HCT116 (cell line): ENCODE results near the gene PMAIP1.

Experiments used
- ATF3 ChIP-seq: IDR thresholded peaks from 2 replicates; pipeline ENCODE4 v1.6.1; 2012
- CEBPB ChIP-seq: IDR thresholded peaks from 2 replicates; pipeline ENCODE4 v1.6.1; 2012; ENCODE audit warnings: low read depth
- CTCF ChIP-seq, 3 experiments: fragments of 200-600 bp in 1 of 3; sonication (generic) in 1 of 3; IDR thresholded peaks in 2 of 3; conservative IDR thresholded peaks in 1 of 3; 2 replicates each; pipeline ENCODE4 v1.5.1; 2012 to 2017; ENCODE audit warnings: low read depth in 2 of 3, low read length in 2 of 3, antibody characterized with exemption in 1 of 3, borderline replicate concordance in 1 of 3, control low read depth in 1 of 3, mild to moderate bottlenecking in 1 of 3, mixed read lengths in 1 of 3, mixed run types in 1 of 3, moderate library complexity in 1 of 3; ENCODE audit not compliant: insufficient read depth in 1 of 3
- EZH2 ChIP-seq: fragments of 200-600 bp; sonication (generic); IDR thresholded peaks from 2 replicates; pipeline ENCODE4 v1.6.1; 2017; ENCODE audit warnings: antibody characterized with exemption, mixed run types
- EZH2phosphoT487 ChIP-seq: fragments of 200-600 bp; IDR thresholded peaks from 2 replicates; pipeline ENCODE4 v1.6.1; 2018; ENCODE audit warnings: antibody characterized with exemption, borderline replicate concordance
- POLR2A ChIP-seq: IDR thresholded peaks from 2 replicates; pipeline ENCODE4 v1.7.0; 2011; ENCODE audit warnings: borderline replicate concordance; ENCODE audit not compliant: insufficient read depth, insufficient read length; ENCODE audit errors: extremely low read depth
- POLR2AphosphoS5 ChIP-seq: IDR thresholded peaks from 2 replicates; pipeline ENCODE4 v1.6.1; 2011; ENCODE audit warnings: mild to moderate bottlenecking, low read depth, low read length, moderate library complexity
- SIN3A ChIP-seq: IDR thresholded peaks from 2 replicates; pipeline ENCODE4 v1.6.1; 2012; ENCODE audit warnings: low read depth
- TCF7L2 ChIP-seq: IDR thresholded peaks from 2 replicates; pipeline ENCODE4 v1.7.0; 2011; ENCODE audit warnings: borderline replicate concordance, inconsistent platforms; ENCODE audit not compliant: insufficient read depth, insufficient read length; ENCODE audit errors: extremely low read depth
- YY1 ChIP-seq: IDR thresholded peaks from 2 replicates; pipeline ENCODE4 v1.6.1; 2011; ENCODE audit warnings: low read length, low read depth, moderate library complexity, mild to moderate bottlenecking; ENCODE audit not compliant: insufficient replicate concordance; ENCODE audit errors: extremely low read depth
- ZNF274 ChIP-seq: fragments of 200-500 bp; sonication (Bioruptor generic); IDR thresholded peaks from 2 replicates; pipeline ENCODE4 v1.6.1; 2014; ENCODE audit warnings: mild to moderate bottlenecking, low read depth, low read length, inconsistent platforms
- TF ChIP-seq, protein P1 (sequence below): IDR thresholded peaks from 2 replicates; pipeline ENCODE4 v1.6.1; 2012

DNA sequence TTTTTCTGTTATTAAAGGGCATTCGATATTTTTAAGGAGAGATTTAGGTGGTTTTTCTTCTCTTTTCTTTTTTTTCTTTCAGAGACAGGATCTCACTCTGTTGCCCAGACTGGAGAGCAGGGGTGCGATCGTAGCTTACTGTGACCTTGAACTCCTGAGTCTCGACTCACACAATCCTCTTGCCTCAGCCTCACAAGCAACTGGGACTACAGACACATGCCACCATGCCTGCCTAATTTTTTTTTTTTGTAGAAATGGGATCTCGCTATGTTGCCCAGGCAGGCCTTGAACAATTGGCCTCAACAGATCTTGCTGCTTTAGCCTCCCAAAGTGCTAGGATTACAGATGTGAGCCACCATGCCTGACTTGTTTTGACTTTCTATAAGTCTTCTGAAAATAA lies 26.3 kb downstream of the PMAIP1 start:
- no peak for TF ChIP-seq POLR2AphosphoS5
- TF ChIP-seq, protein P1, sequence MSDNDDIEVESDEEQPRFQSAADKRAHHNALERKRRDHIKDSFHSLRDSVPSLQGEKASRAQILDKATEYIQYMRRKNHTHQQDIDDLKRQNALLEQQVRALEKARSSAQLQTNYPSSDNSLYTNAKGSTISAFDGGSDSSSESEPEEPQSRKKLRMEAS, result no peak
- no peak for TF ChIP-seq CEBPB
- no peak for TF ChIP-seq CTCF (IDR thresholded peaks at IDR 0.05 in 2 of 3, conservative IDR thresholded peaks at IDR 0.05 in 1 of 3; ENCODE audit: borderline replicate concordance in 1 of 3, insufficient read depth in 1 of 3, low read depth in 2 of 3, low read length in 2 of 3)
- TF ChIP-seq YY1, result no peak
- TF ChIP-seq ZNF274, result no peak
- no peak for TF ChIP-seq POLR2A
- no peak for TF ChIP-seq ATF3
- no peak for TF ChIP-seq TCF7L2
- no peak for TF ChIP-seq EZH2
- TF ChIP-seq SIN3A, result no peak
- TF ChIP-seq EZH2phosphoT487, result no peak
